Trophoblast cell (in vitro differentiated cells and primary cell): Measurements from ENCODE around the gene NDUFB11.
"Not testable (repeated sequence)": the region's sequence is repeated elsewhere in the genome, so short reads cannot be mapped to it uniquely, and the experiment has no call there.

Experiments
- DNase-seq, 2 donors: peaks; one replicate each; pipeline ENCODE4 v3.0.0-alpha.2; 2016
- H2AFZ ChIP-seq: 2 replicates; pipeline ENCODE4 v1.6.1; 2013; ENCODE audit warnings: low read length, moderate library complexity, mild to moderate bottlenecking; ENCODE audit not compliant: insufficient read depth, poor library complexity
- H2AK5ac ChIP-seq: 2 replicates; pipeline ENCODE4 v1.6.1; 2013; ENCODE audit warnings: mild to moderate bottlenecking, low read length
- H2BK120ac ChIP-seq: 2 replicates; pipeline ENCODE4 v1.6.1; 2013; ENCODE audit warnings: low read length, mild to moderate bottlenecking, moderate library complexity; ENCODE audit not compliant: insufficient read depth, poor library complexity
- H2BK12ac ChIP-seq: 2 replicates; pipeline ENCODE4 v1.6.1; 2013; ENCODE audit warnings: mild to moderate bottlenecking, low read length, moderate library complexity
- H2BK5ac ChIP-seq: 2 replicates; pipeline ENCODE4 v1.6.1; 2013; ENCODE audit warnings: low read length, low read depth, moderate library complexity, mild to moderate bottlenecking; ENCODE audit not compliant: poor library complexity
- H3K14ac ChIP-seq: 2 replicates; pipeline ENCODE4 v1.6.1; 2013; ENCODE audit warnings: mild to moderate bottlenecking, low read length
- H3K18ac ChIP-seq: 2 replicates; pipeline ENCODE4 v1.6.1; 2013; ENCODE audit warnings: mild to moderate bottlenecking, low read length
- H3K23ac ChIP-seq: 2 replicates; pipeline ENCODE4 v1.6.1; 2013; ENCODE audit warnings: low read length
- H3K27ac ChIP-seq: 2 replicates; pipeline ENCODE4 v1.5.1; 2013; ENCODE audit warnings: low read depth, mild to moderate bottlenecking, inconsistent platforms, low read length, moderate library complexity
- H3K27me3 ChIP-seq: 2 replicates; pipeline ENCODE4 v1.6.1; 2013; ENCODE audit warnings: inconsistent platforms, mild to moderate bottlenecking, low read length, moderate library complexity; ENCODE audit not compliant: insufficient read depth
- H3K36me3 ChIP-seq, 2 experiments: 1 replicate in 1 of 2; 2 replicates in 1 of 2; pipeline ENCODE4 v1.6.1; 2013; ENCODE audit warnings: low read length in 2 of 2, mild to moderate bottlenecking in 2 of 2, moderate library complexity in 1 of 2; ENCODE audit not compliant: insufficient read depth in 2 of 2, control insufficient read depth in 1 of 2
- H3K4ac ChIP-seq: 2 replicates; pipeline ENCODE4 v1.6.1; 2013; ENCODE audit warnings: low read depth, mild to moderate bottlenecking, low read length, moderate library complexity
- H3K4me1 ChIP-seq, 2 experiments: 1 replicate in 1 of 2; 2 replicates in 1 of 2; pipeline ENCODE4 v1.6.1; 2013; ENCODE audit warnings: low read length in 2 of 2, mild to moderate bottlenecking in 2 of 2, moderate library complexity in 1 of 2; ENCODE audit not compliant: insufficient read depth in 2 of 2, control insufficient read depth in 1 of 2
- H3K4me2 ChIP-seq: 2 replicates; pipeline ENCODE4 v1.6.1; 2013; ENCODE audit warnings: inconsistent platforms, mild to moderate bottlenecking, low read length, moderate library complexity
- H3K4me3 ChIP-seq: 2 replicates; pipeline ENCODE4 v1.5.1; 2013; ENCODE audit warnings: mild to moderate bottlenecking, low read depth, low read length, inconsistent platforms
- H3K79me1 ChIP-seq: one replicate; pipeline ENCODE4 v1.6.1; 2013; ENCODE audit warnings: low read length
- H3K79me2 ChIP-seq: 2 replicates; pipeline ENCODE4 v1.6.1; 2013; ENCODE audit warnings: low read length, mild to moderate bottlenecking; ENCODE audit not compliant: control insufficient read depth, insufficient read depth, poor library complexity
- H3K9ac ChIP-seq: 2 replicates; pipeline ENCODE4 v1.6.1; 2013; ENCODE audit warnings: mild to moderate bottlenecking, low read length
- H3K9me3 ChIP-seq: 2 replicates; pipeline ENCODE4 v1.6.1; 2013; ENCODE audit warnings: low read depth, mild to moderate bottlenecking, control low read depth, inconsistent platforms, low read length; ENCODE audit not compliant: insufficient read depth
- H4K12ac ChIP-seq: 2 replicates; pipeline ENCODE4 v1.6.1; 2013; ENCODE audit warnings: low read depth, mild to moderate bottlenecking, low read length, moderate library complexity
- H4K8ac ChIP-seq: 2 replicates; pipeline ENCODE4 v1.6.1; 2013; ENCODE audit warnings: low read depth, mild to moderate bottlenecking, low read length, moderate library complexity
- H4K91ac ChIP-seq: one replicate; pipeline ENCODE4 v1.6.1; 2013; ENCODE audit warnings: low read depth, mild to moderate bottlenecking, low read length, moderate library complexity
- WGBS: extraction: QIAGEN DNeasy Blood & Tissue Kit; methylation state at CpG from one replicate; pipeline ENCODE4 v1.1.7; 2013; ENCODE audit warnings: missing lambda C conversion rate; ENCODE audit not compliant: insufficient read length, insufficient coverage; ENCODE audit errors: extremely low coverage; 5-methylcytosine and 5-hydroxymethylcytosine counted together

Gene NDUFB11

GRCh38 chrX:47143894-47144625 is 442 bp downstream of the NDUFB11 start:
- Histone ChIP-seq H3K27me3 (no peaks in the 10 kb centered on the region), H4K91ac (peak overlapping the region; percentile 90), H2AK5ac (peak overlapping the region; percentile 74), H3K14ac (peak overlapping the region; percentile 95), H3K18ac (peak overlapping the region; percentile 88), H3K79me1 (peaks cover 10% of the 10 kb centered on the region), H4K8ac (peak overlapping the region; percentile 94), H3K36me3 (peaks cover 14 to 17% of the 10 kb centered on the region in 2 experiments), H4K12ac (peak overlapping the region; percentile 96), H3K4me1 (peaks cover 7% of the 10 kb centered on the region in 2 experiments), H3K79me2 (peaks cover 31% of the 10 kb centered on the region), H3K9ac (peak overlapping the region; percentile 92), H2BK5ac (peak overlapping the region; percentile 76), H2AFZ (peak overlapping the region; percentile 63), H2BK12ac (no peak overlapping the region), H3K27ac (peak overlapping the region; percentile 91), H3K9me3 (no peaks in the 10 kb centered on the region), H2BK120ac (peak overlapping the region; percentile 76), H3K4me2 (peak overlapping the region; percentile 81), H3K4me3 (peak overlapping the region; percentile 87), H3K4ac (peak overlapping the region; percentile 97), H3K23ac (no peak overlapping the region)
- DNase-seq, result no peak
- no CpG with 5 or more reads among the region's 46 CpGs for WGBS

GRCh38 chrX:47138171-47138570 is 6.3 kb downstream of the NDUFB11 start:
- no peaks in the 10 kb centered on the region for H3K79me1 ChIP-seq
- H4K12ac ChIP-seq, result no peak overlapping the region
- no peak overlapping the region for H2BK120ac ChIP-seq
- no peak overlapping the region for H2AFZ ChIP-seq
- no peak overlapping the region for H2BK5ac ChIP-seq
- no peak overlapping the region for H3K23ac ChIP-seq
- no peak overlapping the region for H3K14ac ChIP-seq
- H3K27me3 ChIP-seq, result no peaks in the 10 kb centered on the region
- H3K4ac ChIP-seq, result no peak overlapping the region
- H2BK12ac ChIP-seq, result no peak overlapping the region
- H3K4me3 ChIP-seq, result no peak overlapping the region
- no peak for DNase-seq
- no peak overlapping the region for H3K4me2 ChIP-seq
- H3K36me3 ChIP-seq, result peaks cover 11 to 13% of the 10 kb centered on the region in 2 experiments
- H3K27ac ChIP-seq, result no peak overlapping the region
- no peak overlapping the region for H4K91ac ChIP-seq
- H4K8ac ChIP-seq, result no peak overlapping the region
- no peak overlapping the region for H3K9ac ChIP-seq
- H3K9me3 ChIP-seq, result no peaks in the 10 kb centered on the region
- H3K79me2 ChIP-seq, result no peaks in the 10 kb centered on the region
- no peak overlapping the region for H3K18ac ChIP-seq
- H3K4me1 ChIP-seq, result no peaks in the 10 kb centered on the region
- WGBS, result no CpG with 5 or more reads among the region's 6 CpGs
- H2AK5ac ChIP-seq, result no peak overlapping the region

- not testable (repeated sequence) for H3K79me1 ChIP-seq, H3K4me3 ChIP-seq, H3K4me1 ChIP-seq, H2BK120ac ChIP-seq, H3K9me3 ChIP-seq, H3K36me3 ChIP-seq, H2BK12ac ChIP-seq, H4K12ac ChIP-seq, H3K23ac ChIP-seq, H3K9ac ChIP-seq, H2AK5ac ChIP-seq, H2AFZ ChIP-seq, DNase-seq, H3K27ac ChIP-seq, H3K79me2 ChIP-seq, H4K8ac ChIP-seq, H4K91ac ChIP-seq, H3K14ac ChIP-seq, H3K4ac ChIP-seq, H3K18ac ChIP-seq, H3K27me3 ChIP-seq, H3K4me2 ChIP-seq, H2BK5ac ChIP-seq
- no CpG with 5 or more reads among the region's 5 CpGs for WGBS
Observed at GRCh38 chrX:47135650-47136049, 8.9 kb downstream of the NDUFB11 start.

GRCh38 chrX:47133493-47133892 is 11.0 kb downstream of the NDUFB11 start:
- no peaks in the 10 kb centered on the region for H3K9me3 ChIP-seq
- H3K9ac ChIP-seq, result no peak overlapping the region
- no peak overlapping the region for H2BK12ac ChIP-seq
- DNase-seq, result no peak
- no peaks in the 10 kb centered on the region for H3K79me2 ChIP-seq
- no peak overlapping the region for H2BK120ac ChIP-seq
- no peak overlapping the region for H2AFZ ChIP-seq
- H2AK5ac ChIP-seq, result no peak overlapping the region
- H3K4me2 ChIP-seq, result no peak overlapping the region
- no peaks in the 10 kb centered on the region for H3K36me3 ChIP-seq
- no peak overlapping the region for H3K18ac ChIP-seq
- no peak overlapping the region for H3K4ac ChIP-seq
- H3K23ac ChIP-seq, result no peak overlapping the region
- no peaks in the 10 kb centered on the region for H3K4me1 ChIP-seq
- H4K12ac ChIP-seq, result no peak overlapping the region
- no peaks in the 10 kb centered on the region for H3K27me3 ChIP-seq
- no peak overlapping the region for H3K4me3 ChIP-seq
- no peak overlapping the region for H3K14ac ChIP-seq
- no peak overlapping the region for H4K91ac ChIP-seq
- H3K27ac ChIP-seq, result no peak overlapping the region
- H3K79me1 ChIP-seq, result peaks cover 1% of the 10 kb centered on the region
- no CpG with 5 or more reads among the region's 5 CpGs for WGBS
- H4K8ac ChIP-seq, result no peak overlapping the region
- no peak overlapping the region for H2BK5ac ChIP-seq
